SK-N-SH treated with all-trans-retinoic acid at 6 μM for 48 hours (cell line): Measurements from ENCODE around the gene SIRPA.

Experiments used
- ATAC-seq: fragments of 200-7000 bp; cut with Tn5 transposase; 3 replicates; pipeline ENCODE4 v1.9.1; 2020; ENCODE audit warnings: mild to moderate bottlenecking, moderate library complexity
- ARNTL ChIP-seq: fragments of 450-650 bp; formaldehyde crosslinking; IDR thresholded peaks from 2 replicates; pipeline ENCODE4 v1.5.0; 2020; ENCODE audit warnings: low read depth, mild to moderate bottlenecking, moderate library complexity, borderline replicate concordance
- BACH2 ChIP-seq: fragments of 250-450 bp; sonication (Bioruptor Pico); IDR thresholded peaks from 2 replicates; pipeline ENCODE4 v1.9.0; 2021; ENCODE audit warnings: mild to moderate bottlenecking, borderline replicate concordance
- CSDC2 ChIP-seq: fragments of 250-450 bp; sonication (Bioruptor Pico); IDR thresholded peaks from 2 replicates; pipeline ENCODE4 v1.5.0; 2020; ENCODE audit warnings: mild to moderate bottlenecking, moderate library complexity
- GLIS3 ChIP-seq: fragments of 250-450 bp; sonication (Bioruptor Pico); IDR thresholded peaks from 2 replicates; pipeline ENCODE4 v1.5.0; 2020; ENCODE audit warnings: mild to moderate bottlenecking, moderate library complexity
- ISL1 ChIP-seq: fragments of 250-450 bp; sonication (Bioruptor Pico); IDR thresholded peaks from 2 replicates; pipeline ENCODE4 v2.1.2; 2022; ENCODE audit warnings: mild to moderate bottlenecking, moderate library complexity
- OSR1 ChIP-seq: fragments of 250-450 bp; sonication (Bioruptor Pico); IDR thresholded peaks from 2 replicates; pipeline ENCODE4 v1.8.0; 2022; ENCODE audit warnings: moderate library complexity, mild to moderate bottlenecking, inconsistent platforms
- RARB ChIP-seq: fragments of 250-450 bp; sonication (Bioruptor Pico); IDR thresholded peaks from 2 replicates; pipeline ENCODE4 v1.8.0; 2021; ENCODE audit warnings: mild to moderate bottlenecking, moderate library complexity
- SNAI2 ChIP-seq: fragments of 250-450 bp; sonication (Bioruptor Pico); IDR thresholded peaks from 2 replicates; pipeline ENCODE4 v1.5.0; 2020; ENCODE audit warnings: mild to moderate bottlenecking, moderate library complexity
- TCF4 ChIP-seq: fragments of 250-450 bp; sonication (Bioruptor Pico); IDR thresholded peaks from 2 replicates; pipeline ENCODE4 v1.8.0; 2021; ENCODE audit warnings: mild to moderate bottlenecking, moderate library complexity, borderline replicate concordance
- TOX ChIP-seq: fragments of 250-450 bp; sonication (Bioruptor Pico); IDR thresholded peaks from 2 replicates; pipeline ENCODE4 v1.8.0; 2021; ENCODE audit warnings: mild to moderate bottlenecking, moderate library complexity, borderline replicate concordance
- ZC3H10 ChIP-seq: fragments of 250-450 bp; sonication (Bioruptor Pico); IDR thresholded peaks from 2 replicates; pipeline ENCODE4 v1.5.1; 2021; ENCODE audit warnings: mild to moderate bottlenecking, moderate library complexity
- ZFP3 ChIP-seq: fragments of 250-450 bp; sonication (Bioruptor Pico); IDR thresholded peaks from 2 replicates; pipeline ENCODE4 v1.5.0; 2020; ENCODE audit warnings: mild to moderate bottlenecking, moderate library complexity
- ZFP30 ChIP-seq: fragments of 450-650 bp; formaldehyde crosslinking; IDR thresholded peaks from 2 replicates; pipeline ENCODE4 v1.5.0; 2022; ENCODE audit warnings: mild to moderate bottlenecking, moderate library complexity
- ZNF70 ChIP-seq: fragments of 450-650 bp; formaldehyde crosslinking; IDR thresholded peaks from 2 replicates; pipeline ENCODE4 v1.5.0; 2020; ENCODE audit warnings: mild to moderate bottlenecking, moderate library complexity
- ZNF8 ChIP-seq: fragments of 450-650 bp; formaldehyde crosslinking; IDR thresholded peaks from 2 replicates; pipeline ENCODE4 v1.5.0; 2020; ENCODE audit warnings: mild to moderate bottlenecking, moderate library complexity
- TF ChIP-seq, protein P1 (sequence below): fragments of 250-450 bp; sonication (Bioruptor Pico); IDR thresholded peaks from 2 replicates; pipeline ENCODE4 v1.8.0; 2021; ENCODE audit warnings: low read depth, mild to moderate bottlenecking, moderate library complexity, borderline replicate concordance
- TF ChIP-seq, protein P2 (sequence below): fragments of 250-450 bp; sonication (Bioruptor Pico); IDR thresholded peaks from 2 replicates; pipeline ENCODE4 v1.5.0; 2020; ENCODE audit warnings: mild to moderate bottlenecking, moderate library complexity
- TF ChIP-seq, protein P3 (sequence below): fragments of 250-450 bp; sonication (Bioruptor Pico); IDR thresholded peaks from 2 replicates; pipeline ENCODE4 v1.8.0; 2020; ENCODE audit warnings: mild to moderate bottlenecking, moderate library complexity, borderline replicate concordance
- TF ChIP-seq, protein P4 (sequence below): fragments of 250-450 bp; sonication (Bioruptor Pico); IDR thresholded peaks from 2 replicates; pipeline ENCODE4 v1.5.1; 2020; ENCODE audit warnings: low read depth, mild to moderate bottlenecking, moderate library complexity
- TF ChIP-seq, protein P5 (sequence below): fragments of 250-450 bp; sonication (Bioruptor Pico); IDR thresholded peaks from 2 replicates; pipeline ENCODE4 v1.5.1; 2021; ENCODE audit warnings: mild to moderate bottlenecking, moderate library complexity

SIRPA gene

DNA sequence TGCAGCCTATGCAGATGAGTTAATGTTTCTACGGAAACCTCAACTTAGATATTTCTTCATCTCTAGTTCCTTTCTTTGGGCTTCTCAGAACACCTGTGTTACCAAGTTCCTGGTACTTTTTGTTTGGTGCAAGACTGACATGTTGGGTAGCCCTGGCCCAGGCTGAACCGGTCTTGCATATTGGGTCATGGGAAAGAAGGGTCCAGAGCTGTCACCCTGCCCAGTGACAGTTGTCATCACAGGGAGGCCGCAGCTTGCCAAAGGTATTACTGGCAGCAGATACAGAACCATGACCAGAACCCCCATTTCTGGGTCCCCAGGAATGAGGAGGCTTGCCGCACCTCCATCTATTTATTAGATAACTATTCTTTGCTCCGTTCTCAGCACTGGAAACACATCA, 58.4 kb downstream of the SIRPA start:
- TF ChIP-seq ZC3H10 (CRISPR knock-in tag), result no peak
- no peak for TF ChIP-seq ZFP3 (CRISPR knock-in tag)
- TF ChIP-seq CSDC2 (CRISPR knock-in tag), result no peak
- TF ChIP-seq, protein P1, sequence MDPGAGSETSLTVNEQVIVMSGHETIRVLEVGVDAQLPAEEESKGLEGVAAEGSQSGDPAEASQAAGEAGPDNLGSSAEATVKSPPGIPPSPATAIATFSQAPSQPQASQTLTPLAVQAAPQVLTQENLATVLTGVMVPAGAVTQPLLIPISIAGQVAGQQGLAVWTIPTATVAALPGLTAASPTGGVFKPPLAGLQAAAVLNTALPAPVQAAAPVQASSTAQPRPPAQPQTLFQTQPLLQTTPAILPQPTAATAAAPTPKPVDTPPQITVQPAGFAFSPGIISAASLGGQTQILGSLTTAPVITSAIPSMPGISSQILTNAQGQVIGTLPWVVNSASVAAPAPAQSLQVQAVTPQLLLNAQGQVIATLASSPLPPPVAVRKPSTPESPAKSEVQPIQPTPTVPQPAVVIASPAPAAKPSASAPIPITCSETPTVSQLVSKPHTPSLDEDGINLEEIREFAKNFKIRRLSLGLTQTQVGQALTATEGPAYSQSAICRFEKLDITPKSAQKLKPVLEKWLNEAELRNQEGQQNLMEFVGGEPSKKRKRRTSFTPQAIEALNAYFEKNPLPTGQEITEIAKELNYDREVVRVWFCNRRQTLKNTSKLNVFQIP (CRISPR knock-in tag), result no peak
- no peak for TF ChIP-seq GLIS3
- TF ChIP-seq, protein P2, sequence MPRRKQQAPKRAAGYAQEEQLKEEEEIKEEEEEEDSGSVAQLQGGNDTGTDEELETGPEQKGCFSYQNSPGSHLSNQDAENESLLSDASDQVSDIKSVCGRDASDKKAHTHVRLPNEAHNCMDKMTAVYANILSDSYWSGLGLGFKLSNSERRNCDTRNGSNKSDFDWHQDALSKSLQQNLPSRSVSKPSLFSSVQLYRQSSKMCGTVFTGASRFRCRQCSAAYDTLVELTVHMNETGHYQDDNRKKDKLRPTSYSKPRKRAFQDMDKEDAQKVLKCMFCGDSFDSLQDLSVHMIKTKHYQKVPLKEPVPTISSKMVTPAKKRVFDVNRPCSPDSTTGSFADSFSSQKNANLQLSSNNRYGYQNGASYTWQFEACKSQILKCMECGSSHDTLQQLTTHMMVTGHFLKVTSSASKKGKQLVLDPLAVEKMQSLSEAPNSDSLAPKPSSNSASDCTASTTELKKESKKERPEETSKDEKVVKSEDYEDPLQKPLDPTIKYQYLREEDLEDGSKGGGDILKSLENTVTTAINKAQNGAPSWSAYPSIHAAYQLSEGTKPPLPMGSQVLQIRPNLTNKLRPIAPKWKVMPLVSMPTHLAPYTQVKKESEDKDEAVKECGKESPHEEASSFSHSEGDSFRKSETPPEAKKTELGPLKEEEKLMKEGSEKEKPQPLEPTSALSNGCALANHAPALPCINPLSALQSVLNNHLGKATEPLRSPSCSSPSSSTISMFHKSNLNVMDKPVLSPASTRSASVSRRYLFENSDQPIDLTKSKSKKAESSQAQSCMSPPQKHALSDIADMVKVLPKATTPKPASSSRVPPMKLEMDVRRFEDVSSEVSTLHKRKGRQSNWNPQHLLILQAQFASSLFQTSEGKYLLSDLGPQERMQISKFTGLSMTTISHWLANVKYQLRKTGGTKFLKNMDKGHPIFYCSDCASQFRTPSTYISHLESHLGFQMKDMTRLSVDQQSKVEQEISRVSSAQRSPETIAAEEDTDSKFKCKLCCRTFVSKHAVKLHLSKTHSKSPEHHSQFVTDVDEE (CRISPR knock-in tag), result no peak
- TF ChIP-seq TOX (CRISPR knock-in tag), result no peak
- no peak for TF ChIP-seq TCF4 (CRISPR knock-in tag)
- TF ChIP-seq ARNTL, result no peak
- TF ChIP-seq OSR1 (CRISPR knock-in tag), result no peak
- TF ChIP-seq, protein P3, sequence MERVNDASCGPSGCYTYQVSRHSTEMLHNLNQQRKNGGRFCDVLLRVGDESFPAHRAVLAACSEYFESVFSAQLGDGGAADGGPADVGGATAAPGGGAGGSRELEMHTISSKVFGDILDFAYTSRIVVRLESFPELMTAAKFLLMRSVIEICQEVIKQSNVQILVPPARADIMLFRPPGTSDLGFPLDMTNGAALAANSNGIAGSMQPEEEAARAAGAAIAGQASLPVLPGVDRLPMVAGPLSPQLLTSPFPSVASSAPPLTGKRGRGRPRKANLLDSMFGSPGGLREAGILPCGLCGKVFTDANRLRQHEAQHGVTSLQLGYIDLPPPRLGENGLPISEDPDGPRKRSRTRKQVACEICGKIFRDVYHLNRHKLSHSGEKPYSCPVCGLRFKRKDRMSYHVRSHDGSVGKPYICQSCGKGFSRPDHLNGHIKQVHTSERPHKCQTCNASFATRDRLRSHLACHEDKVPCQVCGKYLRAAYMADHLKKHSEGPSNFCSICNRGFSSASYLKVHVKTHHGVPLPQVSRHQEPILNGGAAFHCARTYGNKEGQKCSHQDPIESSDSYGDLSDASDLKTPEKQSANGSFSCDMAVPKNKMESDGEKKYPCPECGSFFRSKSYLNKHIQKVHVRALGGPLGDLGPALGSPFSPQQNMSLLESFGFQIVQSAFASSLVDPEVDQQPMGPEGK (CRISPR knock-in tag), result no peak
- no peak for TF ChIP-seq ZNF70 (CRISPR knock-in tag)
- TF ChIP-seq ZFP30 (CRISPR knock-in tag), result no peak
- no peak for ATAC-seq

DNA sequence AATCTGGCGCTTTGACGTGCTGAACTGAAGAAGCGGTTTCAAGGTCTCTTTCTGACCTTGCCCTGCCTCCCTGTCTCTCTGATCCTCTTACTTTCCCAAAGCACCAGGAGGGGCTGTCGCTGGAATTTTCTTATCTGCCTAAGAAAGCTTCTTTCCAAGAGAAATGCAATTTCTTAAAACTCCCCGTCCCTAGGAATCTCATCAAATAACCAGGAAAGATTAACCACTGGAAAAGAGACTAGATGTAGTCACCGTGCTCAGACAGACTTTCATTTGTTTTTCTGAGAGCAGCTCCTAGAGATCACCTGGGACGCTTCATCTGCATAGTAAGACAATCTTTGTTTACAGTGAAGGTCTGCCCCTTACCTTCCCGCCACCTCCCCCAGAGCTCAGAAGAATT, 60.0 kb downstream of the SIRPA start:
- no peak for ATAC-seq

More for the DNA sequence above, 60.0 kb downstream of the SIRPA start:
- TF ChIP-seq BACH2 (CRISPR knock-in tag) (no peak), ZC3H10 (CRISPR knock-in tag) (no peak), SNAI2 (CRISPR knock-in tag) (no peak), TOX (CRISPR knock-in tag) (no peak), CSDC2 (CRISPR knock-in tag) (no peak), ZNF8 (no peak), GLIS3 (no peak), ISL1 (CRISPR knock-in tag) (no peak), TCF4 (CRISPR knock-in tag) (no peak), RARB (no peak), OSR1 (CRISPR knock-in tag) (no peak)
- TF ChIP-seq, protein P4, sequence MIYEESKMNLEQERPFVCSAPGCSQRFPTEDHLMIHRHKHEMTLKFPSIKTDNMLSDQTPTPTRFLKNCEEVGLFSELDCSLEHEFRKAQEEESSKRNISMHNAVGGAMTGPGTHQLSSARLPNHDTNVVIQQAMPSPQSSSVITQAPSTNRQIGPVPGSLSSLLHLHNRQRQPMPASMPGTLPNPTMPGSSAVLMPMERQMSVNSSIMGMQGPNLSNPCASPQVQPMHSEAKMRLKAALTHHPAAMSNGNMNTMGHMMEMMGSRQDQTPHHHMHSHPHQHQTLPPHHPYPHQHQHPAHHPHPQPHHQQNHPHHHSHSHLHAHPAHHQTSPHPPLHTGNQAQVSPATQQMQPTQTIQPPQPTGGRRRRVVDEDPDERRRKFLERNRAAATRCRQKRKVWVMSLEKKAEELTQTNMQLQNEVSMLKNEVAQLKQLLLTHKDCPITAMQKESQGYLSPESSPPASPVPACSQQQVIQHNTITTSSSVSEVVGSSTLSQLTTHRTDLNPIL, result no peak
- TF ChIP-seq, protein P5, sequence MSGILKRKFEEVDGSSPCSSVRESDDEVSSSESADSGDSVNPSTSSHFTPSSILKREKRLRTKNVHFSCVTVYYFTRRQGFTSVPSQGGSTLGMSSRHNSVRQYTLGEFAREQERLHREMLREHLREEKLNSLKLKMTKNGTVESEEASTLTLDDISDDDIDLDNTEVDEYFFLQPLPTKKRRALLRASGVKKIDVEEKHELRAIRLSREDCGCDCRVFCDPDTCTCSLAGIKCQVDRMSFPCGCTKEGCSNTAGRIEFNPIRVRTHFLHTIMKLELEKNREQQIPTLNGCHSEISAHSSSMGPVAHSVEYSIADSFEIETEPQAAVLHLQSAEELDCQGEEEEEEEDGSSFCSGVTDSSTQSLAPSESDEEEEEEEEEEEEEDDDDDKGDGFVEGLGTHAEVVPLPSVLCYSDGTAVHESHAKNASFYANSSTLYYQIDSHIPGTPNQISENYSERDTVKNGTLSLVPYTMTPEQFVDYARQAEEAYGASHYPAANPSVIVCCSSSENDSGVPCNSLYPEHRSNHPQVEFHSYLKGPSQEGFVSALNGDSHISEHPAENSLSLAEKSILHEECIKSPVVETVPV, result no peak
- TF ChIP-seq, protein P2 (CRISPR knock-in tag), result no peak
